GM23338 (cell line): ENCODE measurements around the gene SCAF8. TPM values are rescaled to one million over a fixed set of nuclear protein-coding genes. Genes with fewer than 3 reads are reported as not detected.

Source experiments
- ATAC-seq: fragments of 200-7000 bp; cut with Tn5 transposase; 3 replicates; pipeline ENCODE4 v1.9.1; 2020
- DNase-seq: peaks from one replicate; pipeline ENCODE4 v3.0.0-alpha.2; 2015; ENCODE audit warnings: low spot score
- H2AFZ ChIP-seq: fragments of 200-600 bp; sonication (generic); 2 replicates; pipeline ENCODE4 v1.8.0; 2016; ENCODE audit warnings: antibody characterized with exemption, mild to moderate bottlenecking, moderate library complexity
- H3F3A ChIP-seq: fragments of 200-600 bp; sonication (generic); replicated peaks from 2 replicates; pipeline ENCODE4 v1.8.0; 2017; ENCODE audit warnings: antibody characterized with exemption, mixed run types, low read depth
- H3K27ac ChIP-seq: fragments of 200-600 bp; sonication (generic); 2 replicates; pipeline ENCODE4 v1.6.1; 2016; ENCODE audit warnings: low read depth
- H3K27me3 ChIP-seq: fragments of 200-600 bp; sonication (generic); 2 replicates; pipeline ENCODE4 v1.8.0; 2016; ENCODE audit warnings: mild to moderate bottlenecking, mixed run types, moderate library complexity; ENCODE audit not compliant: insufficient read depth
- H3K36me3 ChIP-seq: fragments of 200-600 bp; sonication (generic); 2 replicates; pipeline ENCODE4 v1.8.0; 2016; ENCODE audit warnings: mild to moderate bottlenecking; ENCODE audit not compliant: insufficient read depth
- H3K4me1 ChIP-seq: fragments of 200-600 bp; sonication (generic); 2 replicates; pipeline ENCODE4 v1.8.0; 2016; ENCODE audit warnings: mild to moderate bottlenecking, moderate library complexity; ENCODE audit not compliant: insufficient read depth
- H3K4me2 ChIP-seq: fragments of 200-600 bp; sonication (generic); 2 replicates; pipeline ENCODE4 v1.7.1; 2017; ENCODE audit warnings: mixed run types
- H3K4me3 ChIP-seq: fragments of 200-600 bp; sonication (generic); 2 replicates; pipeline ENCODE4 v1.6.1; 2016; ENCODE audit warnings: mixed run types
- H3K79me2 ChIP-seq: fragments of 200-600 bp; sonication (generic); replicated peaks from 2 replicates; pipeline ENCODE4 v1.8.0; 2017; ENCODE audit warnings: mild to moderate bottlenecking; ENCODE audit not compliant: insufficient read depth
- H3K9me2 ChIP-seq: fragments of 200-600 bp; sonication (generic); 2 replicates; pipeline ENCODE4 v1.8.0; 2017; ENCODE audit not compliant: insufficient read depth
- H4K20me1 ChIP-seq: fragments of 200-600 bp; sonication (generic); replicated peaks from 2 replicates; pipeline ENCODE4 v1.8.0; 2017; ENCODE audit warnings: mild to moderate bottlenecking; ENCODE audit not compliant: insufficient read depth
- H3K27ac Mint-ChIP-seq: 2 replicates; pipeline ENCODE4 v1.8.0; 2020; ENCODE audit warnings: inconsistent platforms, mild to moderate bottlenecking, moderate library complexity, mixed read lengths
- H3K27me3 Mint-ChIP-seq: 3 replicates; pipeline ENCODE4 v1.8.0; 2022; ENCODE audit warnings: low read depth, mild to moderate bottlenecking, moderate library complexity, mixed read lengths, inconsistent platforms; ENCODE audit not compliant: insufficient read depth, poor library complexity
- H3K36me3 Mint-ChIP-seq: 3 replicates; pipeline ENCODE4 v1.8.0; 2021; ENCODE audit warnings: low read depth, mild to moderate bottlenecking, inconsistent platforms, moderate library complexity, mixed read lengths
- H3K4me1 Mint-ChIP-seq: 3 replicates; pipeline ENCODE4 v1.8.0; 2020; ENCODE audit warnings: mild to moderate bottlenecking, inconsistent platforms, mixed read lengths
- H3K4me3 Mint-ChIP-seq: 3 replicates; pipeline ENCODE4 v1.8.0; 2021; ENCODE audit warnings: moderate library complexity, mild to moderate bottlenecking, inconsistent platforms, mixed read lengths
- H3K9me3 Mint-ChIP-seq: 3 replicates; pipeline ENCODE4 v1.8.0; 2020; ENCODE audit warnings: moderate library complexity, mild to moderate bottlenecking, inconsistent platforms, mixed read lengths
- CREB1 ChIP-seq: fragments of 250-450 bp; sonication (Bioruptor Pico); IDR thresholded peaks from 2 replicates; pipeline ENCODE4 v1.5.0; 2020; ENCODE audit warnings: low read depth, mild to moderate bottlenecking, moderate library complexity
- EZH2phosphoT487 ChIP-seq: fragments of 200-600 bp; sonication (generic); IDR thresholded peaks from one replicate; pipeline ENCODE4 v1.8.1; 2018; ENCODE audit warnings: antibody characterized with exemption; ENCODE audit not compliant: unreplicated experiment
- POLR2AphosphoS5 ChIP-seq: IDR thresholded peaks from 2 replicates; pipeline ENCODE4 v1.6.1; 2016; ENCODE audit warnings: antibody characterized with exemption, low read depth
- REST ChIP-seq: IDR thresholded peaks from one replicate; pipeline ENCODE4 v1.6.1; 2018; ENCODE audit warnings: antibody characterized with exemption; ENCODE audit not compliant: unreplicated experiment
- STAT1 ChIP-seq: IDR thresholded peaks from one replicate; pipeline ENCODE4 v1.6.1; 2016; ENCODE audit warnings: antibody characterized with exemption; ENCODE audit not compliant: unreplicated experiment
- ZNF114 ChIP-seq: fragments of 250-450 bp; sonication (Bioruptor Pico); IDR thresholded peaks from 2 replicates; pipeline ENCODE4 v1.5.0; 2020; ENCODE audit warnings: mild to moderate bottlenecking, moderate library complexity
- ZNF331 ChIP-seq: fragments of 250-450 bp; sonication (Bioruptor Pico); IDR thresholded peaks from 2 replicates; pipeline ENCODE4 v1.5.0; 2020; ENCODE audit warnings: low read depth, mild to moderate bottlenecking, moderate library complexity
- polyA plus RNA-seq: library from polyadenylated mRNA; unstranded; fragments of >200 nt; fragmentation: Nextera tagmentation; extraction: Ambion mirVana; gene quantifications from 2 replicates; pipeline ENCODE4 v1.2.1, GENCODE V29; 2016
- total RNA-seq: library from RNA; depleted of rRNA; stranded (reverse); fragments of >200 nt; shearing (Covaris generic); gene quantifications from 2 replicates; pipeline ENCODE4 v1.2.3, GENCODE V29; 2014
- TF ChIP-seq, protein P1 (sequence below), 2 experiments: fragments of 200-600 bp in 1 of 2; sonication (generic) in 1 of 2; conservative IDR thresholded peaks; 2 replicates each; pipeline versions ENCODE4 v1.5.1 to v1.6.1; 2016 to 2017; ENCODE audit warnings: antibody characterized with exemption in 2 of 2, low read depth in 2 of 2, mild to moderate bottlenecking in 2 of 2, moderate library complexity in 1 of 2
- TF ChIP-seq, protein P2 (sequence below): IDR thresholded peaks from 2 replicates; pipeline ENCODE4 v1.6.1; 2016; ENCODE audit warnings: antibody characterized with exemption

Gene SCAF8
- total and polyA plus RNA-seq, 2 experiments from 2014 or later = 13.8 to 37.9 TPM

DNA sequence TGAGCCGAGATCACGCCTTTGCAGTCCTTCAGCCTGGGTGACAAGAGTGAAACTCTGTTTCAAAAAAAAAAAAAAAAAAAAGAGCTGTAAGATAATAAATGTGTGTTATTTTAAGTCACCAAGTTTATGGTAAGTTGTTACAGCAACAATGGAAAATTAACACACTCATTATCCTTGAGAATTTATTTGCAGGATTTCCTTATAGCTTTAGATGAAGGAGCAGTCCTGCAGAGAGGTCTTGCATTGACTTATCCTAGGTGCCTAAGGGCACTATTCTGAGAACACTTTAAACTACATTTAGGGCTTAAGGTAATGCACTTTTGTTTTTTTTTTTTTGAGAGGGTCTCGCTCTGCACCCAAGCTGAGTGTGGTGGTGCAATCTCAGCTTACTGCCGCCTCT is 13.8 kb upstream of the SCAF8 start:
- H3K27me3 Mint-ChIP-seq = peaks cover 5% of the 10 kb centered on the region
- no peaks in the 10 kb centered on the region for H3K79me2 ChIP-seq
- peaks cover 10% of the 10 kb centered on the region; the same call in 2 of the 3 replicates for H3K36me3 Mint-ChIP-seq
- H3K9me3 Mint-ChIP-seq = peaks cover 30% of the 10 kb centered on the region
- no peak overlapping the region for H3K27ac Mint-ChIP-seq
- H3K4me2 ChIP-seq = no peak overlapping the region
- H3K27me3 ChIP-seq = no peaks in the 10 kb centered on the region
- no peaks in the 10 kb centered on the region for H3F3A ChIP-seq
- no peak overlapping the region for H3K4me3 ChIP-seq
- H3K9me2 ChIP-seq = 0 out of 2 replicates have a peak, but pooled peaks cover 3% of the 10 kb centered on the region
- H3K4me3 Mint-ChIP-seq = no peak overlapping the region
- ATAC-seq (no peak), DNase-seq (no peak)
- H4K20me1 ChIP-seq = no peaks in the 10 kb centered on the region
- H3K27ac ChIP-seq = no peak overlapping the region
- no peak for TF ChIP-seq ZNF114 (CRISPR knock-in tag)
- no peak overlapping the region for H2AFZ ChIP-seq
- no peaks in the 10 kb centered on the region for H3K36me3 ChIP-seq
- H3K4me1 ChIP-seq = no peaks in the 10 kb centered on the region
- no peaks in the 10 kb centered on the region for H3K4me1 Mint-ChIP-seq

GRCh38 chr6:154719854-154720253 is 13.4 kb upstream of the SCAF8 start:
- DNase-seq (no peak), ATAC-seq (no peak)
- Histone ChIP-seq H3K4me1 (no peaks in the 10 kb centered on the region), H3F3A (no peaks in the 10 kb centered on the region), H3K79me2 (no peaks in the 10 kb centered on the region), H3K4me2 (no peak overlapping the region), H3K4me3 (no peak overlapping the region), H2AFZ (no peak overlapping the region), H3K27me3 (no peaks in the 10 kb centered on the region), H3K36me3 (no peaks in the 10 kb centered on the region), H3K9me2 (0 out of 2 replicates have a peak, but pooled peaks cover 3% of the 10 kb centered on the region), H3K27ac (no peak overlapping the region), H4K20me1 (no peaks in the 10 kb centered on the region)
- TF ChIP-seq REST = no peak
- TF ChIP-seq STAT1 = no peak
- TF ChIP-seq, protein P1, sequence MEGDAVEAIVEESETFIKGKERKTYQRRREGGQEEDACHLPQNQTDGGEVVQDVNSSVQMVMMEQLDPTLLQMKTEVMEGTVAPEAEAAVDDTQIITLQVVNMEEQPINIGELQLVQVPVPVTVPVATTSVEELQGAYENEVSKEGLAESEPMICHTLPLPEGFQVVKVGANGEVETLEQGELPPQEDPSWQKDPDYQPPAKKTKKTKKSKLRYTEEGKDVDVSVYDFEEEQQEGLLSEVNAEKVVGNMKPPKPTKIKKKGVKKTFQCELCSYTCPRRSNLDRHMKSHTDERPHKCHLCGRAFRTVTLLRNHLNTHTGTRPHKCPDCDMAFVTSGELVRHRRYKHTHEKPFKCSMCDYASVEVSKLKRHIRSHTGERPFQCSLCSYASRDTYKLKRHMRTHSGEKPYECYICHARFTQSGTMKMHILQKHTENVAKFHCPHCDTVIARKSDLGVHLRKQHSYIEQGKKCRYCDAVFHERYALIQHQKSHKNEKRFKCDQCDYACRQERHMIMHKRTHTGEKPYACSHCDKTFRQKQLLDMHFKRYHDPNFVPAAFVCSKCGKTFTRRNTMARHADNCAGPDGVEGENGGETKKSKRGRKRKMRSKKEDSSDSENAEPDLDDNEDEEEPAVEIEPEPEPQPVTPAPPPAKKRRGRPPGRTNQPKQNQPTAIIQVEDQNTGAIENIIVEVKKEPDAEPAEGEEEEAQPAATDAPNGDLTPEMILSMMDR (conservative IDR thresholded peaks at IDR 0.05; ENCODE audit: low read depth in 2 of 2) = no peak
- TF ChIP-seq ZNF331 = no peak
- no peak for TF ChIP-seq EZH2phosphoT487
- TF ChIP-seq CREB1 (CRISPR knock-in tag) = no peak
- TF ChIP-seq, protein P2, sequence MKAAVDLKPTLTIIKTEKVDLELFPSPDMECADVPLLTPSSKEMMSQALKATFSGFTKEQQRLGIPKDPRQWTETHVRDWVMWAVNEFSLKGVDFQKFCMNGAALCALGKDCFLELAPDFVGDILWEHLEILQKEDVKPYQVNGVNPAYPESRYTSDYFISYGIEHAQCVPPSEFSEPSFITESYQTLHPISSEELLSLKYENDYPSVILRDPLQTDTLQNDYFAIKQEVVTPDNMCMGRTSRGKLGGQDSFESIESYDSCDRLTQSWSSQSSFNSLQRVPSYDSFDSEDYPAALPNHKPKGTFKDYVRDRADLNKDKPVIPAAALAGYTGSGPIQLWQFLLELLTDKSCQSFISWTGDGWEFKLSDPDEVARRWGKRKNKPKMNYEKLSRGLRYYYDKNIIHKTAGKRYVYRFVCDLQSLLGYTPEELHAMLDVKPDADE = no peak
- TF ChIP-seq POLR2AphosphoS5 = no peak
- Mint-ChIP-seq H3K36me3 (peaks cover 10% of the 10 kb centered on the region; the same call in 2 of the 3 replicates), H3K9me3 (peaks cover 30% of the 10 kb centered on the region), H3K27me3 (peaks cover 5% of the 10 kb centered on the region), H3K27ac (no peak overlapping the region), H3K4me3 (no peak overlapping the region), H3K4me1 (no peaks in the 10 kb centered on the region)
